ENCODE measurements around the gene MTR.

Gene MTR

DNA sequence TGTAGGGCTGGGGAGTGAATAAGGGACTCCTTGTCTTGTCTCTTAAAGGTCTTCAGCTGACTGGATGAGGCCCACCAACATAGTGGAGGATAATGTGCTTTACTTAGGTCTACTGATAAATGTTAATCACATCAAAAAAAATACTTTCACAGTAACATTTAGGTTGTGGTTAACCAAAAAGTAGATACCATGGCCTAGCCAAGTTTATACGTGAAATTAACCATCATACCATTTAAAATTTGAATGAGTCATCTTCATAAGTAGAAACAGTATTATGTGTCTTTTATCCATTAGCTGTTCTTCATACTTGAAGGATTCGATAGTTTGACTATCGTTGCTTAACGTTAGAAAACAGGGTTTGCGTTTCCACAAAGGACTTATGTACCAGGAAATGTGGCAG is 80.9 kb downstream of the MTR start:
- no peak overlapping the region for H3K14ac ChIP-seq (ENCODE audit: low read length in 2 of 2)
- no peak overlapping the region for H2BK12ac ChIP-seq (ENCODE audit: low read length in 2 of 2)
- no peak overlapping the region for H3K9ac ChIP-seq (ENCODE audit: low read length)
- DNase-seq: no peak
- H3K4ac ChIP-seq (ENCODE audit: low read depth in 1 of 2, low read length in 2 of 2): no peak overlapping the region
- no peak overlapping the region for H3K18ac ChIP-seq (ENCODE audit: low read depth in 1 of 2, low read length in 2 of 2)
- no peak overlapping the region for H2AK5ac ChIP-seq (ENCODE audit: low read length, severe bottlenecking)
- no peak overlapping the region for H2AFZ ChIP-seq (ENCODE audit: low read depth, low read length)
- H3K9me3 ChIP-seq (ENCODE audit: control insufficient read depth, low read length): no peaks in the 10 kb centered on the region
- H2BK120ac ChIP-seq (ENCODE audit: low read depth, low read length): no peak overlapping the region
- 97% methylated on average over 4 of the region's 5 CpGs for WGBS
- no peaks in the 10 kb centered on the region for H3K4me1 ChIP-seq (ENCODE audit: control insufficient read depth, insufficient read depth, low read depth, low read length)
- H3K4me3 ChIP-seq (ENCODE audit: insufficient read depth in 1 of 2, low read depth in 1 of 2, low read length in 2 of 2): no peak overlapping the region
- H4K91ac ChIP-seq (ENCODE audit: low read length): no peak overlapping the region
- H3K4me2 ChIP-seq (ENCODE audit: low read length, poor library complexity, severe bottlenecking): no peak overlapping the region
- no peak overlapping the region for H2BK15ac ChIP-seq (ENCODE audit: low read depth, poor library complexity, severe bottlenecking)
- H3K27me3 ChIP-seq (ENCODE audit: control insufficient read depth in 1 of 2, insufficient read depth in 1 of 2, low read length in 2 of 2): no peaks in the 10 kb centered on the region
- H3K27ac ChIP-seq (ENCODE audit: low read length, poor library complexity, severe bottlenecking): no peak overlapping the region
- H4K8ac ChIP-seq (ENCODE audit: low read length): no peak overlapping the region
- H3K36me3 ChIP-seq (ENCODE audit: control insufficient read depth in 1 of 2, insufficient read depth in 2 of 2, low read depth in 1 of 2, low read length in 2 of 2): peaks cover 3 to 70% of the 10 kb centered on the region in 2 experiments
- H2BK5ac ChIP-seq (ENCODE audit: low read depth, low read length, poor library complexity, severe bottlenecking): no peak overlapping the region
- H3K79me1 ChIP-seq (replicated peaks; ENCODE audit: low read length, poor library complexity, severe bottlenecking): no peaks in the 10 kb centered on the region
- no peak overlapping the region for H3K23ac ChIP-seq (ENCODE audit: low read length in 2 of 2)

GRCh38 chr1:236877661-236878060 is 82.6 kb downstream of the MTR start:
- Histone ChIP-seq H3K18ac (ENCODE audit: low read depth in 1 of 2, low read length in 2 of 2) (no peak overlapping the region), H3K14ac (ENCODE audit: low read length in 2 of 2) (no peak overlapping the region), H3K36me3 (ENCODE audit: control insufficient read depth in 1 of 2, insufficient read depth in 2 of 2, low read depth in 1 of 2, low read length in 2 of 2) (peaks cover 3 to 69% of the 10 kb centered on the region in 2 experiments), H2AK5ac (ENCODE audit: low read length, severe bottlenecking) (no peak overlapping the region), H3K4me1 (ENCODE audit: control insufficient read depth, insufficient read depth, low read depth, low read length) (no peaks in the 10 kb centered on the region), H3K4ac (ENCODE audit: low read depth in 1 of 2, low read length in 2 of 2) (no peak overlapping the region), H4K91ac (ENCODE audit: low read length) (no peak overlapping the region), H3K4me2 (ENCODE audit: low read length, poor library complexity, severe bottlenecking) (no peak overlapping the region), H2BK12ac (ENCODE audit: low read length in 2 of 2) (no peak overlapping the region), H3K27ac (ENCODE audit: low read length, poor library complexity, severe bottlenecking) (no peak overlapping the region), H2BK120ac (ENCODE audit: low read depth, low read length) (no peak overlapping the region), H4K8ac (ENCODE audit: low read length) (no peak overlapping the region), H3K9ac (ENCODE audit: low read length) (no peak overlapping the region), H2BK5ac (ENCODE audit: low read depth, low read length, poor library complexity, severe bottlenecking) (no peak overlapping the region), H3K79me1 (replicated peaks; ENCODE audit: low read length, poor library complexity, severe bottlenecking) (no peaks in the 10 kb centered on the region), H3K23ac (ENCODE audit: low read length in 2 of 2) (no peak overlapping the region), H3K9me3 (ENCODE audit: control insufficient read depth, low read length) (no peaks in the 10 kb centered on the region), H2BK15ac (ENCODE audit: low read depth, poor library complexity, severe bottlenecking) (no peak overlapping the region), H2AFZ (ENCODE audit: low read depth, low read length) (no peak overlapping the region), H3K27me3 (ENCODE audit: control insufficient read depth in 1 of 2, insufficient read depth in 1 of 2, low read length in 2 of 2) (no peaks in the 10 kb centered on the region), H3K4me3 (ENCODE audit: insufficient read depth in 1 of 2, low read depth in 1 of 2, low read length in 2 of 2) (no peak overlapping the region)
- WGBS: 100% methylated on average over 1 of the region's 2 CpGs
- no peak for DNase-seq

- H3K18ac ChIP-seq (ENCODE audit: low read depth in 1 of 2, low read length in 2 of 2): no peak overlapping the region
- no peak overlapping the region for H3K4me3 ChIP-seq (ENCODE audit: insufficient read depth in 1 of 2, low read depth in 1 of 2, low read length in 2 of 2)
- H3K4me2 ChIP-seq (ENCODE audit: low read length, poor library complexity, severe bottlenecking): no peak overlapping the region
- no peak overlapping the region for H3K23ac ChIP-seq (ENCODE audit: low read length in 2 of 2)
- H3K36me3 ChIP-seq (ENCODE audit: control insufficient read depth in 1 of 2, insufficient read depth in 2 of 2, low read depth in 1 of 2, low read length in 2 of 2): peaks cover 7 to 74% of the 10 kb centered on the region in 2 experiments
- H3K4me1 ChIP-seq (ENCODE audit: control insufficient read depth, insufficient read depth, low read depth, low read length): no peaks in the 10 kb centered on the region
- no peak overlapping the region for H2BK120ac ChIP-seq (ENCODE audit: low read depth, low read length)
- no peak overlapping the region for H2AFZ ChIP-seq (ENCODE audit: low read depth, low read length)
- no peak overlapping the region for H3K9ac ChIP-seq (ENCODE audit: low read length)
- no peaks in the 10 kb centered on the region for H3K9me3 ChIP-seq (ENCODE audit: control insufficient read depth, low read length)
- H2AK5ac ChIP-seq (ENCODE audit: low read length, severe bottlenecking): no peak overlapping the region
- H3K27me3 ChIP-seq (ENCODE audit: control insufficient read depth in 1 of 2, insufficient read depth in 1 of 2, low read length in 2 of 2): no peaks in the 10 kb centered on the region
- no peak overlapping the region for H4K8ac ChIP-seq (ENCODE audit: low read length)
- DNase-seq: no peak
- H3K27ac ChIP-seq (ENCODE audit: low read length, poor library complexity, severe bottlenecking): no peak overlapping the region
- H2BK12ac ChIP-seq (ENCODE audit: low read length in 2 of 2): no peak overlapping the region
- H2BK15ac ChIP-seq (ENCODE audit: low read depth, poor library complexity, severe bottlenecking): no peak overlapping the region
- H3K79me1 ChIP-seq (replicated peaks; ENCODE audit: low read length, poor library complexity, severe bottlenecking): no peaks in the 10 kb centered on the region
- no peak overlapping the region for H4K91ac ChIP-seq (ENCODE audit: low read length)
- 98% methylated on average over 6 of the region's 6 CpGs for WGBS
- no peak overlapping the region for H2BK5ac ChIP-seq (ENCODE audit: low read depth, low read length, poor library complexity, severe bottlenecking)
- no peak overlapping the region for H3K4ac ChIP-seq (ENCODE audit: low read depth in 1 of 2, low read length in 2 of 2)
- H3K14ac ChIP-seq (ENCODE audit: low read length in 2 of 2): no peak overlapping the region
Observed at GRCh38 chr1:236880209-236880608, 85.1 kb downstream of the MTR start.

- no peak overlapping the region for H3K18ac ChIP-seq (ENCODE audit: low read depth in 1 of 2, low read length in 2 of 2)
- no peak overlapping the region for H2BK120ac ChIP-seq (ENCODE audit: low read depth, low read length)
- no peak overlapping the region for H3K4me3 ChIP-seq (ENCODE audit: insufficient read depth in 1 of 2, low read depth in 1 of 2, low read length in 2 of 2)
- H2BK12ac ChIP-seq (ENCODE audit: low read length in 2 of 2): no peak overlapping the region
- no peak overlapping the region for H2AK5ac ChIP-seq (ENCODE audit: low read length, severe bottlenecking)
- no peak overlapping the region for H3K4me2 ChIP-seq (ENCODE audit: low read length, poor library complexity, severe bottlenecking)
- no peak overlapping the region for H3K14ac ChIP-seq (ENCODE audit: low read length in 2 of 2)
- no peak overlapping the region for H2BK15ac ChIP-seq (ENCODE audit: low read depth, poor library complexity, severe bottlenecking)
- H3K9me3 ChIP-seq (ENCODE audit: control insufficient read depth, low read length): no peaks in the 10 kb centered on the region
- no peak overlapping the region for H2AFZ ChIP-seq (ENCODE audit: low read depth, low read length)
- H2BK5ac ChIP-seq (ENCODE audit: low read depth, low read length, poor library complexity, severe bottlenecking): no peak overlapping the region
- no peaks in the 10 kb centered on the region for H3K27me3 ChIP-seq (ENCODE audit: control insufficient read depth in 1 of 2, insufficient read depth in 1 of 2, low read length in 2 of 2)
- H3K27ac ChIP-seq (ENCODE audit: low read length, poor library complexity, severe bottlenecking): no peak overlapping the region
- peaks cover 12 to 73% of the 10 kb centered on the region in 2 experiments for H3K36me3 ChIP-seq (ENCODE audit: control insufficient read depth in 1 of 2, insufficient read depth in 2 of 2, low read depth in 1 of 2, low read length in 2 of 2)
- no peak overlapping the region for H3K9ac ChIP-seq (ENCODE audit: low read length)
- no peak overlapping the region for H3K4ac ChIP-seq (ENCODE audit: low read depth in 1 of 2, low read length in 2 of 2)
- H3K79me1 ChIP-seq (replicated peaks; ENCODE audit: low read length, poor library complexity, severe bottlenecking): no peaks in the 10 kb centered on the region
- DNase-seq: no peak
- no peak overlapping the region for H3K23ac ChIP-seq (ENCODE audit: low read length in 2 of 2)
- 69% methylated on average over 4 of the region's 4 CpGs for WGBS
- no peak overlapping the region for H4K91ac ChIP-seq (ENCODE audit: low read length)
- H3K4me1 ChIP-seq (ENCODE audit: control insufficient read depth, insufficient read depth, low read depth, low read length): no peaks in the 10 kb centered on the region
- no peak overlapping the region for H4K8ac ChIP-seq (ENCODE audit: low read length)
Observed at GRCh38 chr1:236882678-236883077, 87.6 kb downstream of the MTR start.

Data from mesenchymal stem cell (in vitro differentiated cells and primary cell).